Breast epithelium (tissue), 3 donors: ENCODE measurements around the gene IRX6.

Experiments
- CTCF ChIP-seq, 3 donors: fragments of 450-650 bp; IDR thresholded peaks; one replicate each; pipeline ENCODE4 v1.5.1; 2016 to 2017; ENCODE audit warnings: antibody characterized with exemption in 3 of 3, mild to moderate bottlenecking in 3 of 3, moderate library complexity in 3 of 3
- POLR2AphosphoS5 ChIP-seq, 3 donors: sonication (generic); formaldehyde crosslinking; IDR thresholded peaks; one replicate each; pipeline ENCODE4 v1.6.1; 2017; ENCODE audit warnings: antibody characterized with exemption in 3 of 3

GRCh38 chr16:55340445-55340844 is 16.4 kb downstream of the IRX6 start:
- TF ChIP-seq POLR2AphosphoS5 (IDR thresholded peaks at IDR 0.05) (no peak), CTCF (IDR thresholded peaks at IDR 0.05) (no peak)
